ENCODE data around the gene POLR2M.

Gene POLR2M

DNA sequence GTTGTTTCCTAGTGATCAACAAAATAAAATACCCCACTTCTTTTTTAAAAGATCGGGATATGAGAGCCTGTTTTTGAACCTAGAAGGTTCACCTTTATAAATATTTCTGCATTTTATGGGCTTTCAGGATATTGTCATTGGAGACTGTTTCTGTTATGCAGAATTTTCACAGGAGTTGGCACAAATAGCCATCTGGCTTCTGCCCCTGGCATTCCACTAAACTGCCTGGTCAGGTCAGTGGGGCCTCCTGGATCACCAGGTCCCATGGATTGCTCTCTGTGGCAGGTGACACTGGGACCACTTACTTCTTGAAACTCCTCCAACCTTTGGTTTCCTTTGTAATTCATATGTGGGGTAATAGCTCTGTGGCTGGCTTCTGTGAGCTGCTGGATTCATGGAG lies 25.5 kb upstream of the POLR2M start:
- TF ChIP-seq, protein P1, sequence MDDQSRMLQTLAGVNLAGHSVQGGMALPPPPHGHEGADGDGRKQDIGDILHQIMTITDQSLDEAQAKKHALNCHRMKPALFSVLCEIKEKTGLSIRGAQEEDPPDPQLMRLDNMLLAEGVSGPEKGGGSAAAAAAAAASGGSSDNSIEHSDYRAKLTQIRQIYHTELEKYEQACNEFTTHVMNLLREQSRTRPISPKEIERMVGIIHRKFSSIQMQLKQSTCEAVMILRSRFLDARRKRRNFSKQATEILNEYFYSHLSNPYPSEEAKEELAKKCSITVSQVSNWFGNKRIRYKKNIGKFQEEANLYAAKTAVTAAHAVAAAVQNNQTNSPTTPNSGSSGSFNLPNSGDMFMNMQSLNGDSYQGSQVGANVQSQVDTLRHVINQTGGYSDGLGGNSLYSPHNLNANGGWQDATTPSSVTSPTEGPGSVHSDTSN (CRISPR knock-in tag; IDR thresholded peaks at IDR 0.05), result no peak
- no peak overlapping the region for H3K4me3 ChIP-seq (ENCODE audit: low read depth, low read length)
- H3K4me1 ChIP-seq (ENCODE audit: control insufficient read depth, insufficient read depth, low read length), result peaks cover 16% of the 10 kb centered on the region
- H3K36me3 ChIP-seq (ENCODE audit: control insufficient read depth in 2 of 2, insufficient read depth in 1 of 2, low read length in 2 of 2), result no peaks in the 10 kb centered on the region
- no peak overlapping the region for H3K27ac ChIP-seq (ENCODE audit: extremely low read depth, low read depth, low read length)
- no peaks in the 10 kb centered on the region for H3K9me3 ChIP-seq (ENCODE audit: control insufficient read depth, insufficient read depth, low read depth, low read length)
- CTCF ChIA-PET, result interaction anchor here (0.6 kb wide), 1 partner anchor 184 kb away, joined by 3 read pairs; no protein-coding TSS in a partner anchor
- POLR2A ChIA-PET, result no interaction called here

DNA sequence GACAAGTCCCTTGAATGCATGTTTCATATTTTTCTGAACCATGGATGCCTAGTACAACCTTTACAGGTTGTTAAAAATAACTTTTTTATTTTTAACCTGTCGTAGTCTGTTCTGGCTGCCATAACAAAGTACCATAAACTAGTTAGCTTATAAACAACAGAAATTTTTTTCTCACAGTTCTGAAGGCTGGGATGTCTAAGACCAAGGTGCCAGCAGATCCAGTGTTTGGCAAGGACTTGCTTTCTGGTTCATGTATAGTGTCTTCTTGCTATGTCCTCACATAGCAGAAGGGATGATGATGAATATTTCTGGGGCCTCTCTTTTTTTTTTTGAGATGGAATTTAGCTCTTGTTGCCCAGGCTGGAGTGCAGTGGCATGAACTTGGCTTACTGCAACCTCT lies 23.0 kb upstream of the POLR2M start:
- Histone ChIP-seq H3K36me3 (ENCODE audit: control insufficient read depth in 2 of 2, insufficient read depth in 1 of 2, low read length in 2 of 2) (no peaks in the 10 kb centered on the region), H3K27ac (ENCODE audit: extremely low read depth, low read depth, low read length) (no peak overlapping the region), H3K9me3 (ENCODE audit: control insufficient read depth, insufficient read depth, low read depth, low read length) (no peaks in the 10 kb centered on the region), H3K4me1 (ENCODE audit: control insufficient read depth, insufficient read depth, low read length) (peaks cover 13% of the 10 kb centered on the region), H3K4me3 (ENCODE audit: low read depth, low read length) (no peak overlapping the region)
- TF ChIP-seq ZNF585B (tag by site-specific recombination; IDR thresholded peaks at IDR 0.05) (no peak), SETDB1 (IDR thresholded peaks at IDR 0.05; ENCODE audit: insufficient read length, low read length) (no peak), ZNF157 (tag by site-specific recombination; IDR thresholded peaks at IDR 0.05) (no peak), ZNF175 (tag by site-specific recombination; IDR thresholded peaks at IDR 0.05) (no peak), ZNF624 (tag by site-specific recombination; IDR thresholded peaks at IDR 0.05) (no peak), ZNF366 (tag by site-specific recombination; conservative IDR thresholded peaks at IDR 0.05) (no peak), ZNF626 (tag by site-specific recombination; IDR thresholded peaks at IDR 0.05) (no peak), ZNF132 (tag by site-specific recombination; IDR thresholded peaks at IDR 0.05; ENCODE audit: borderline replicate concordance) (no peak)
- TF ChIP-seq, protein P2, sequence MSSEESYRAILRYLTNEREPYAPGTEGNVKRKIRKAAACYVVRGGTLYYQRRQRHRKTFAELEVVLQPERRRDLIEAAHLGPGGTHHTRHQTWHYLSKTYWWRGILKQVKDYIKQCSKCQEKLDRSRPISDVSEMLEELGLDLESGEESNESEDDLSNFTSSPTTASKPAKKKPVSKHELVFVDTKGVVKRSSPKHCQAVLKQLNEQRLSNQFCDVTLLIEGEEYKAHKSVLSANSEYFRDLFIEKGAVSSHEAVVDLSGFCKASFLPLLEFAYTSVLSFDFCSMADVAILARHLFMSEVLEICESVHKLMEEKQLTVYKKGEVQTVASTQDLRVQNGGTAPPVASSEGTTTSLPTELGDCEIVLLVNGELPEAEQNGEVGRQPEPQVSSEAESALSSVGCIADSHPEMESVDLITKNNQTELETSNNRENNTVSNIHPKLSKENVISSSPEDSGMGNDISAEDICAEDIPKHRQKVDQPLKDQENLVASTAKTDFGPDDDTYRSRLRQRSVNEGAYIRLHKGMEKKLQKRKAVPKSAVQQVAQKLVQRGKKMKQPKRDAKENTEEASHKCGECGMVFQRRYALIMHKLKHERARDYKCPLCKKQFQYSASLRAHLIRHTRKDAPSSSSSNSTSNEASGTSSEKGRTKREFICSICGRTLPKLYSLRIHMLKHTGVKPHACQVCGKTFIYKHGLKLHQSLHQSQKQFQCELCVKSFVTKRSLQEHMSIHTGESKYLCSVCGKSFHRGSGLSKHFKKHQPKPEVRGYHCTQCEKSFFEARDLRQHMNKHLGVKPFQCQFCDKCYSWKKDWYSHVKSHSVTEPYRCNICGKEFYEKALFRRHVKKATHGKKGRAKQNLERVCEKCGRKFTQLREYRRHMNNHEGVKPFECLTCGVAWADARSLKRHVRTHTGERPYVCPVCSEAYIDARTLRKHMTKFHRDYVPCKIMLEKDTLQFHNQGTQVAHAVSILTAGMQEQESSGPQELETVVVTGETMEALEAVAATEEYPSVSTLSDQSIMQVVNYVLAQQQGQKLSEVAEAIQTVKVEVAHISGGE (tag by site-specific recombination; conservative IDR thresholded peaks at IDR 0.05; ENCODE audit: low read depth), result no peak
- POLR2A ChIA-PET, result interaction anchor here (0.7 kb wide), 1 partner anchor 458 kb away, joined by 3 read pairs; no protein-coding TSS in a partner anchor
- CTCF ChIA-PET, result interaction anchor here (1.0 kb wide), 2 partner anchors 15 to 177 kb away, joined by 3 read pairs; no protein-coding TSS in a partner anchor

DNA sequence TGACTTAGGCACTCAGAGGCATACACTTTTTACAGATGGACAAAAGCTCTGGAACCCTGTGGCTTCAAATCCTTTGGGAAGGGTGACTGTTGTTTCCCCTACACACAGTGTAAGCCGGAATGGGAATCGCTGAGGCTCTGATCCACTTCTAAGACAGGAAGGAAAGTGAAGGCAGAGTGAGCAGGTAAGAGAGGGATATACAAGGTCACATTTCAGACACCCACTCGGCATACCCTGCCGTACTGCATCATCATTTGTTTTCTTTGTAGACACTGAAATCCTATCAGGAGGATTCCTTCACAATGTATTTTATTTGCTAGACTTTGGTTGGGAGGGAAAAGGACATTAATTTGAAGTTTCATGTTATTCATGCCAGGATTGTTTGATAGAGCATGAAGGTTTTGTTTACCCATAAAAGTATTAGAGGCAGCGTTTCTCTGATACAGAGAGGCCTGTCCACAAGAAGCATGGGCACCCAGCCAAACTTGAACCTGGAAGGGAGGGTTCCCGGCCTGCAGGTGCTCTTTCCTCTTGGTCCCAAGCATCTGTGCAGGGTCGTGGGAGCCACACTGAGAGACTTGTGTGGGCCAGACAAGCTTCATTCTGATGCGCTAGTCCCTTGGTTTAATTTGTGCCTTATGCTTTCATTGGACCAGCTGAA lies 21.9 kb upstream of the POLR2M start:
- Histone ChIP-seq H3K36me3 (ENCODE audit: control insufficient read depth in 2 of 2, insufficient read depth in 1 of 2, low read length in 2 of 2) (no peaks in the 10 kb centered on the region), H3K27ac (ENCODE audit: extremely low read depth, low read depth, low read length) (no peak overlapping the region), H3K4me1 (ENCODE audit: control insufficient read depth, insufficient read depth, low read length) (peaks cover 13% of the 10 kb centered on the region), H3K9me3 (ENCODE audit: control insufficient read depth, insufficient read depth, low read depth, low read length) (no peaks in the 10 kb centered on the region), H3K4me3 (ENCODE audit: low read depth, low read length) (no peak overlapping the region)
- ChIA-PET POLR2A (no interaction called here), CTCF (interaction anchor here (1.0 kb wide), 1 partner anchor 176 kb away, joined by 3 read pairs; no protein-coding TSS in a partner anchor)
- TF ChIP-seq, protein P3, sequence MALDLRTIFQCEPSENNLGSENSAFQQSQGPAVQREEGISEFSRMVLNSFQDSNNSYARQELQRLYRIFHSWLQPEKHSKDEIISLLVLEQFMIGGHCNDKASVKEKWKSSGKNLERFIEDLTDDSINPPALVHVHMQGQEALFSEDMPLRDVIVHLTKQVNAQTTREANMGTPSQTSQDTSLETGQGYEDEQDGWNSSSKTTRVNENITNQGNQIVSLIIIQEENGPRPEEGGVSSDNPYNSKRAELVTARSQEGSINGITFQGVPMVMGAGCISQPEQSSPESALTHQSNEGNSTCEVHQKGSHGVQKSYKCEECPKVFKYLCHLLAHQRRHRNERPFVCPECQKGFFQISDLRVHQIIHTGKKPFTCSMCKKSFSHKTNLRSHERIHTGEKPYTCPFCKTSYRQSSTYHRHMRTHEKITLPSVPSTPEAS (tag by site-specific recombination; IDR thresholded peaks at IDR 0.05), result no peak
- TF ChIP-seq, protein P4, sequence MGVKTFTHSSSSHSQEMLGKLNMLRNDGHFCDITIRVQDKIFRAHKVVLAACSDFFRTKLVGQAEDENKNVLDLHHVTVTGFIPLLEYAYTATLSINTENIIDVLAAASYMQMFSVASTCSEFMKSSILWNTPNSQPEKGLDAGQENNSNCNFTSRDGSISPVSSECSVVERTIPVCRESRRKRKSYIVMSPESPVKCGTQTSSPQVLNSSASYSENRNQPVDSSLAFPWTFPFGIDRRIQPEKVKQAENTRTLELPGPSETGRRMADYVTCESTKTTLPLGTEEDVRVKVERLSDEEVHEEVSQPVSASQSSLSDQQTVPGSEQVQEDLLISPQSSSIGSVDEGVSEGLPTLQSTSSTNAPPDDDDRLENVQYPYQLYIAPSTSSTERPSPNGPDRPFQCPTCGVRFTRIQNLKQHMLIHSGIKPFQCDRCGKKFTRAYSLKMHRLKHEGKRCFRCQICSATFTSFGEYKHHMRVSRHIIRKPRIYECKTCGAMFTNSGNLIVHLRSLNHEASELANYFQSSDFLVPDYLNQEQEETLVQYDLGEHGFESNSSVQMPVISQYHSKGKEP (tag by site-specific recombination; IDR thresholded peaks at IDR 0.05), result no peak
- TF ChIP-seq ZNF707 (tag by site-specific recombination; IDR thresholded peaks at IDR 0.05) (no peak), GLI4 (tag by site-specific recombination; IDR thresholded peaks at IDR 0.05) (no peak), SCRT1 (tag by site-specific recombination; IDR thresholded peaks at IDR 0.05; ENCODE audit: borderline replicate concordance) (no peak), ZNF530 (tag by site-specific recombination; IDR thresholded peaks at IDR 0.05; ENCODE audit: low read depth) (no peak), ZNF561 (tag by site-specific recombination; IDR thresholded peaks at IDR 0.05; ENCODE audit: borderline replicate concordance) (no peak), ZNF585B (tag by site-specific recombination; IDR thresholded peaks at IDR 0.05) (no peak), REPIN1 (tag by site-specific recombination; IDR thresholded peaks at IDR 0.05; ENCODE audit: low read depth) (no peak)
- TF ChIP-seq, protein P5, sequence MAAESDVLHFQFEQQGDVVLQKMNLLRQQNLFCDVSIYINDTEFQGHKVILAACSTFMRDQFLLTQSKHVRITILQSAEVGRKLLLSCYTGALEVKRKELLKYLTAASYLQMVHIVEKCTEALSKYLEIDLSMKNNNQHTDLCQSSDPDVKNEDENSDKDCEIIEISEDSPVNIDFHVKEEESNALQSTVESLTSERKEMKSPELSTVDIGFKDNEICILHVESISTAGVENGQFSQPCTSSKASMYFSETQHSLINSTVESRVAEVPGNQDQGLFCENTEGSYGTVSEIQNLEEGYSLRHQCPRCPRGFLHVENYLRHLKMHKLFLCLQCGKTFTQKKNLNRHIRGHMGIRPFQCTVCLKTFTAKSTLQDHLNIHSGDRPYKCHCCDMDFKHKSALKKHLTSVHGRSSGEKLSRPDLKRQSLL (tag by site-specific recombination; IDR thresholded peaks at IDR 0.05), result no peak
- TF ChIP-seq, protein P6, sequence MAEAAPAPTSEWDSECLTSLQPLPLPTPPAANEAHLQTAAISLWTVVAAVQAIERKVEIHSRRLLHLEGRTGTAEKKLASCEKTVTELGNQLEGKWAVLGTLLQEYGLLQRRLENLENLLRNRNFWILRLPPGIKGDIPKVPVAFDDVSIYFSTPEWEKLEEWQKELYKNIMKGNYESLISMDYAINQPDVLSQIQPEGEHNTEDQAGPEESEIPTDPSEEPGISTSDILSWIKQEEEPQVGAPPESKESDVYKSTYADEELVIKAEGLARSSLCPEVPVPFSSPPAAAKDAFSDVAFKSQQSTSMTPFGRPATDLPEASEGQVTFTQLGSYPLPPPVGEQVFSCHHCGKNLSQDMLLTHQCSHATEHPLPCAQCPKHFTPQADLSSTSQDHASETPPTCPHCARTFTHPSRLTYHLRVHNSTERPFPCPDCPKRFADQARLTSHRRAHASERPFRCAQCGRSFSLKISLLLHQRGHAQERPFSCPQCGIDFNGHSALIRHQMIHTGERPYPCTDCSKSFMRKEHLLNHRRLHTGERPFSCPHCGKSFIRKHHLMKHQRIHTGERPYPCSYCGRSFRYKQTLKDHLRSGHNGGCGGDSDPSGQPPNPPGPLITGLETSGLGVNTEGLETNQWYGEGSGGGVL (tag by site-specific recombination; IDR thresholded peaks at IDR 0.05), result no peak

Data from HEK293 (cell line).